ENCODE measurements around the gene CCDC88C.

DNA sequence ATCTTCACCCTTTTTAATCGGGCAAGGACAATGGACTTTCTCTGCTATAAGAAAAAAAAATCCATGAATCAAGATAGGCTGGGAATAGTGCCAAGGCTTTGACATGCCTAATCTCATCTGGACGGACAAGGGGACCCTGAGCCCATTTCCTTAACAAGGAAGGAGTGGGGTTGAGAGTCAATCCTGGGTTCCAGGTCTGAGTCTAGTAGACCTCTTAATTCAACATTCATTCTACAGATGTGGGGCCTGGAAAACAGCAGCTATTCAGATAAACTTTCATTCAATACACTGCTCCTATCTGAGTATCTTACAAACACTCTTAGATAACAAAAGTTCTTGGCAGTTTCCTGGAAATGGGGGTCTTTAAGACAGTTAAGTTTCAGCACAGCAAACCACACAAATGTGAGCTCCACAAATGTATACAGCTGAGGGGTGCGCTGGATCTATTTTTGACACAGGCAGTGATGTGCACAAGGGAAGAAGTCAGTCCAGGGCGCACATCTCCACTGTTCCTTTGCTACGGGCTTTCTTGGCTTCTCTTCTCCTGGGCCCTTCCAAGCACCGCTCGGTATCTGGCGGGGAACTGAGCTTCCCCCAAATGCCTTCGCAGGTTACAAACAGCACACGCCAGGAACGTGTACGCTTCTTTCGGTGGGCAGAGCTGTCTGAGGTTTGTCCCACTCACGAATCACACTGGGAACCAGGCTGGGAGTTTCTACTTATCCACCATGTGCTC, 90.9 kb downstream of the CCDC88C start:
- TF ChIP-seq, protein P1, sequence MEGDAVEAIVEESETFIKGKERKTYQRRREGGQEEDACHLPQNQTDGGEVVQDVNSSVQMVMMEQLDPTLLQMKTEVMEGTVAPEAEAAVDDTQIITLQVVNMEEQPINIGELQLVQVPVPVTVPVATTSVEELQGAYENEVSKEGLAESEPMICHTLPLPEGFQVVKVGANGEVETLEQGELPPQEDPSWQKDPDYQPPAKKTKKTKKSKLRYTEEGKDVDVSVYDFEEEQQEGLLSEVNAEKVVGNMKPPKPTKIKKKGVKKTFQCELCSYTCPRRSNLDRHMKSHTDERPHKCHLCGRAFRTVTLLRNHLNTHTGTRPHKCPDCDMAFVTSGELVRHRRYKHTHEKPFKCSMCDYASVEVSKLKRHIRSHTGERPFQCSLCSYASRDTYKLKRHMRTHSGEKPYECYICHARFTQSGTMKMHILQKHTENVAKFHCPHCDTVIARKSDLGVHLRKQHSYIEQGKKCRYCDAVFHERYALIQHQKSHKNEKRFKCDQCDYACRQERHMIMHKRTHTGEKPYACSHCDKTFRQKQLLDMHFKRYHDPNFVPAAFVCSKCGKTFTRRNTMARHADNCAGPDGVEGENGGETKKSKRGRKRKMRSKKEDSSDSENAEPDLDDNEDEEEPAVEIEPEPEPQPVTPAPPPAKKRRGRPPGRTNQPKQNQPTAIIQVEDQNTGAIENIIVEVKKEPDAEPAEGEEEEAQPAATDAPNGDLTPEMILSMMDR (IDR thresholded peaks at IDR 0.05): no peak
- no peak for TF ChIP-seq POLR2A (IDR thresholded peaks at IDR 0.05)
